CD4-positive, CD25-positive, alpha-beta regulatory T cell (primary cell): ENCODE results near the gene ZNF358. TPM values are rescaled to one million over a fixed set of nuclear protein-coding genes. Genes with fewer than 3 reads are reported as not detected.
A peak's percentile ranks its signal among the peaks of the same experiment; 100 is the strongest.
"Not testable (repeated sequence)": the region's sequence is repeated elsewhere in the genome, so short reads cannot be mapped to it uniquely, and the experiment has no call there.

Experiments used
- ATAC-seq, 2 donors: fragments of 150-1000 bp; cut with Tn5 transposase; one replicate each; pipeline ENCODE4 v1.10.0; 2021; ENCODE audit warnings: low read depth in 2 of 2, moderate number of reproducible peaks in 2 of 2, moderate library complexity in 1 of 2
- DNase-seq, 3 donors: peaks; one replicate each; pipeline versions ENCODE4 v3.0.0 to v3.0.0-alpha.2; 2012 to 2022; ENCODE audit warnings: mixed read lengths in 1 of 3
- H3K27ac ChIP-seq: one replicate; pipeline ENCODE4 v1.7.0; 2013; ENCODE audit warnings: mild to moderate bottlenecking, low read length; ENCODE audit not compliant: insufficient read depth, poor library complexity, severe bottlenecking
- H3K27me3 ChIP-seq: one replicate; pipeline ENCODE4 v1.7.0; 2013; ENCODE audit warnings: low read length; ENCODE audit not compliant: control insufficient read depth, insufficient read depth
- H3K36me3 ChIP-seq: one replicate; pipeline ENCODE4 v1.7.0; 2013; ENCODE audit warnings: mild to moderate bottlenecking, low read length, moderate library complexity; ENCODE audit not compliant: control insufficient read depth, insufficient read depth
- H3K4me1 ChIP-seq: 2 replicates; pipeline ENCODE4 v1.7.0; 2013; ENCODE audit warnings: mild to moderate bottlenecking, low read length; ENCODE audit not compliant: insufficient read depth, control insufficient read depth, poor library complexity, severe bottlenecking
- H3K4me3 ChIP-seq: one replicate; pipeline ENCODE4 v1.7.0; 2013; ENCODE audit warnings: low read depth, mild to moderate bottlenecking, low read length, moderate library complexity
- H3K9me3 ChIP-seq, 2 experiments: 1 replicate in 1 of 2; 2 replicates in 1 of 2; pipeline ENCODE4 v1.7.0; 2013; ENCODE audit warnings: low read length in 2 of 2, mild to moderate bottlenecking in 1 of 2, moderate library complexity in 1 of 2; ENCODE audit not compliant: control insufficient read depth in 2 of 2
- H3K27ac Mint-ChIP-seq, 3 donors: one replicate each; pipeline ENCODE4 v1.8.0; 2020 to 2022; ENCODE audit warnings: mild to moderate bottlenecking in 3 of 3, mixed read lengths in 3 of 3, moderate library complexity in 2 of 3
- H3K27me3 Mint-ChIP-seq: one replicate; pipeline ENCODE4 v1.8.0; 2022; ENCODE audit warnings: mild to moderate bottlenecking, mixed read lengths
- H3K36me3 Mint-ChIP-seq: one replicate; pipeline ENCODE4 v1.8.0; 2020; ENCODE audit warnings: mixed read lengths
- H3K4me1 Mint-ChIP-seq, 4 donors: one replicate each; pipeline ENCODE4 v1.8.0; 2020 to 2022; ENCODE audit warnings: mixed read lengths in 4 of 4, mild to moderate bottlenecking in 1 of 4
- H3K4me3 Mint-ChIP-seq, 4 donors: one replicate each; pipeline ENCODE4 v1.8.0; 2020 to 2022; ENCODE audit warnings: mild to moderate bottlenecking in 4 of 4, mixed read lengths in 4 of 4, moderate library complexity in 3 of 4
- H3K9me3 Mint-ChIP-seq, 7 donors: one replicate each; pipeline ENCODE4 v1.8.0; 2020 to 2022; ENCODE audit warnings: mixed read lengths in 7 of 7, mild to moderate bottlenecking in 3 of 7, moderate library complexity in 2 of 7
- polyA plus RNA-seq, 4 donors: library from polyadenylated mRNA; unstranded; fragments of 300-500 nt; fragmentation: Illumina TruSeq; gene quantifications; one replicate each; pipeline ENCODE4 v1.2.3, GENCODE V29; 2021
- total RNA-seq: library from RNA; stranded (reverse); gene quantifications from one replicate; pipeline ENCODE4 v1.2.3, GENCODE V29; 2022

Gene ZNF358
- total and polyA plus RNA-seq, 5 donors from 2014 or later = 0.11 to 0.30 (median 0.22) TPM; not detected in 1

- peaks cover 4 to 32% (median 8%) of the 10 kb centered on the region in 4 donors for H3K4me1 Mint-ChIP-seq
- Histone ChIP-seq H3K4me1 (peaks cover 36% of the 10 kb centered on the region), H3K9me3 (no peaks in the 10 kb centered on the region), H3K27me3 (no peaks in the 10 kb centered on the region), H3K36me3 (peaks cover 10% of the 10 kb centered on the region), H3K4me3 (peak within 1 kb of the TSS; percentile 86), H3K27ac (peak within 1 kb of the TSS; percentile 76)
- DNase-seq (peak; percentile 89 to 95 (median 92)), ATAC-seq (peak; percentile 82 to 84)
- H3K27ac Mint-ChIP-seq = peak within 1 kb of the TSS; percentile 87 to 96 (median 93)
- no peaks in the 10 kb centered on the region for H3K9me3 Mint-ChIP-seq
- H3K4me3 Mint-ChIP-seq = peak within 1 kb of the TSS; percentile 94 to 100 (median 94)
- peaks cover 12% of the 10 kb centered on the region for H3K36me3 Mint-ChIP-seq
- no peaks in the 10 kb centered on the region for H3K27me3 Mint-ChIP-seq
These were observed 19.4 kb downstream of the ZNF358 start, which contains the start of gene PNPLA6 for GRCh38 chr19:7535047-7535997. PNPLA6 (plus strand) TSS chr19:7535717; CDS start chr19:7535789, 72 bp downstream.

GRCh38 chr19:7535998-7536695 lies 20.2 kb downstream of the ZNF358 start:
- H3K27ac Mint-ChIP-seq = peak overlapping the region in 2 of 3 donors; percentile 93 to 96
- Histone ChIP-seq H3K4me3 (peak overlapping the region; percentile 63), H3K9me3 (no peaks in the 10 kb centered on the region), H3K36me3 (peaks cover 14% of the 10 kb centered on the region), H3K4me1 (peaks cover 36% of the 10 kb centered on the region), H3K27ac (peak overlapping the region; percentile 76), H3K27me3 (no peaks in the 10 kb centered on the region)
- H3K36me3 Mint-ChIP-seq = peaks cover 12% of the 10 kb centered on the region
- peak overlapping the region; percentile 94 to 100 (median 94) for H3K4me3 Mint-ChIP-seq
- no peak for ATAC-seq
- H3K4me1 Mint-ChIP-seq = peaks cover 4 to 32% (median 8%) of the 10 kb centered on the region in 4 donors
- no peak for DNase-seq
- H3K27me3 Mint-ChIP-seq = no peaks in the 10 kb centered on the region
- H3K9me3 Mint-ChIP-seq = no peaks in the 10 kb centered on the region

GRCh38 chr19:7538990-7539389 lies 23.1 kb downstream of the ZNF358 start:
- not testable (repeated sequence) for H3K27me3 ChIP-seq, H3K4me3 ChIP-seq, ATAC-seq, H3K4me3 Mint-ChIP-seq, DNase-seq, H3K9me3 ChIP-seq, H3K27ac ChIP-seq, H3K27me3 Mint-ChIP-seq, H3K27ac Mint-ChIP-seq, H3K9me3 Mint-ChIP-seq
- H3K36me3 Mint-ChIP-seq = peaks cover 22% of the 10 kb centered on the region
- peaks cover 28% of the 10 kb centered on the region for H3K36me3 ChIP-seq
- peaks cover 28% of the 10 kb centered on the region for H3K4me1 ChIP-seq
- H3K4me1 Mint-ChIP-seq = peaks cover 4 to 25% (median 7%) of the 10 kb centered on the region in 4 donors

- H3K4me3 ChIP-seq = no peak overlapping the region
- ATAC-seq (no peak), DNase-seq (no peak)
- Mint-ChIP-seq H3K4me3 (no peak overlapping the region), H3K36me3 (peaks cover 22% of the 10 kb centered on the region), H3K27me3 (no peaks in the 10 kb centered on the region), H3K4me1 (peaks cover 0 to 23% (median 7%) of the 10 kb centered on the region in 4 donors), H3K9me3 (no peaks in the 10 kb centered on the region), H3K27ac (no peak overlapping the region)
- no peaks in the 10 kb centered on the region for H3K27me3 ChIP-seq
- no peaks in the 10 kb centered on the region for H3K9me3 ChIP-seq
- H3K27ac ChIP-seq = no peak overlapping the region
- H3K36me3 ChIP-seq = peaks cover 28% of the 10 kb centered on the region
- peaks cover 20% of the 10 kb centered on the region for H3K4me1 ChIP-seq
These were observed 24.0 kb downstream of the ZNF358 start for GRCh38 chr19:7539827-7540425.

GRCh38 chr19:7540761-7541474 lies 25.0 kb downstream of the ZNF358 start:
- no peak overlapping the region for H3K4me3 Mint-ChIP-seq
- no peaks in the 10 kb centered on the region for H3K27me3 Mint-ChIP-seq
- H3K36me3 Mint-ChIP-seq = peaks cover 23% of the 10 kb centered on the region

GRCh38 chr19:7541475-7541824 lies 25.5 kb downstream of the ZNF358 start:
- H3K27ac ChIP-seq = no peak overlapping the region
- DNase-seq (no peak), ATAC-seq (no peak)
- H3K36me3 ChIP-seq = peaks cover 28% of the 10 kb centered on the region
- H3K4me3 Mint-ChIP-seq = no peak overlapping the region
- peaks cover 26% of the 10 kb centered on the region for H3K36me3 Mint-ChIP-seq
- no peaks in the 10 kb centered on the region for H3K27me3 Mint-ChIP-seq
- no peak overlapping the region for H3K27ac Mint-ChIP-seq
- H3K9me3 ChIP-seq = no peaks in the 10 kb centered on the region
- no peak overlapping the region for H3K4me3 ChIP-seq
- H3K4me1 Mint-ChIP-seq = peaks cover 0 to 18% (median 9%) of the 10 kb centered on the region in 4 donors
- peaks cover 0 to 1% (median 0%) of the 10 kb centered on the region in 7 donors for H3K9me3 Mint-ChIP-seq
- H3K4me1 ChIP-seq = peaks cover 8% of the 10 kb centered on the region
- no peaks in the 10 kb centered on the region for H3K27me3 ChIP-seq

More at GRCh38 chr19:7540761-7541474, 25.0 kb downstream of the ZNF358 start:
- peaks cover 14% of the 10 kb centered on the region for H3K4me1 ChIP-seq
- Mint-ChIP-seq H3K27ac (no peak overlapping the region), H3K4me1 (peaks cover 0 to 20% (median 9%) of the 10 kb centered on the region in 4 donors), H3K9me3 (peaks cover 0 to under 1% (median 0%) of the 10 kb centered on the region in 7 donors)
- H3K4me3 ChIP-seq = no peak overlapping the region
- no peaks in the 10 kb centered on the region for H3K9me3 ChIP-seq
- no peak for DNase-seq
- H3K36me3 ChIP-seq = peaks cover 28% of the 10 kb centered on the region
- H3K27ac ChIP-seq = no peak overlapping the region
- no peaks in the 10 kb centered on the region for H3K27me3 ChIP-seq
- no peak for ATAC-seq
